ENCODE measurements around the gene ZCCHC14.
"Not testable (repeated sequence)": the region's sequence is repeated elsewhere in the genome, so short reads cannot be mapped to it uniquely, and the experiment has no call there.

ZCCHC14 gene

DNA sequence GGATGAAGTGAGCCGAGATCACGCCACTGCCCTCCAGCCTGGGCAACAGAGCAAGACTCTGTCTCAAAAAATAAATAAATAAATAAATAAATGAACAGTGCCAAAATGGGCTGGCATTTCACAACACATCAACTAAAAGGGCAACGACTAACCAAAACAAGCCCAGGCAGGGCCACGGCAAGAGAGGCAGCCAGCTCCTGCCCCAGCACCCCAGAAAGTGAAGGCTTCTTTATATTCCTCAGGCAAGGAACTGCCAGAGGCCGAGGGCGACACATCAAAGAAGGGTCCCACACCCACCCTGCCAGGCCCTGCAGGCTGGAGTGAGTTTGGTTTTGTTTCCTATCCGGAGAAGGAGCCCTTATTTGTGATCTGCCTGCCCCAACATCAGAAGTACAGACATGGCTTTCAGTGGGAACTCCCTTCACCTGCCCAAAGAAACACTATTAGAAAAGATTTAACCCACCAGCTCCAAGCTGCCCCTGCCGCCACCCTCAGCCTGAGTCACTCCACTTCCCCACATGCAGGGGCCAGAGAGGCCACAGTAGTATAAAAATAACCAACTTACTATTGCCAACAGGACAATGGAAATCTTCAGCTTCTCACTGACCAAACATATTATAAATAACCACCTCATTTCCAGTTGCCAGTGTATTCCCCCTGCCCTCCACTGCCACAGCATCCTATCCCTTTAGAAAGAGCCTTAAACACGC lies 117.2 kb downstream of the ZCCHC14 start:
- no peak for DNase-seq

- no peak for DNase-seq
Measured at GRCh38 chr16:87374313-87374712, 118.5 kb downstream of the ZCCHC14 start.

GRCh38 chr16:87372305-87372704 lies 120.5 kb downstream of the ZCCHC14 start:
- DNase-seq = no peak

GRCh38 chr16:87371261-87371866 lies 121.5 kb downstream of the ZCCHC14 start:
- no peak for DNase-seq

GRCh38 chr16:87369796-87370719 lies 122.8 kb downstream of the ZCCHC14 start:
- DNase-seq = no peak

DNA sequence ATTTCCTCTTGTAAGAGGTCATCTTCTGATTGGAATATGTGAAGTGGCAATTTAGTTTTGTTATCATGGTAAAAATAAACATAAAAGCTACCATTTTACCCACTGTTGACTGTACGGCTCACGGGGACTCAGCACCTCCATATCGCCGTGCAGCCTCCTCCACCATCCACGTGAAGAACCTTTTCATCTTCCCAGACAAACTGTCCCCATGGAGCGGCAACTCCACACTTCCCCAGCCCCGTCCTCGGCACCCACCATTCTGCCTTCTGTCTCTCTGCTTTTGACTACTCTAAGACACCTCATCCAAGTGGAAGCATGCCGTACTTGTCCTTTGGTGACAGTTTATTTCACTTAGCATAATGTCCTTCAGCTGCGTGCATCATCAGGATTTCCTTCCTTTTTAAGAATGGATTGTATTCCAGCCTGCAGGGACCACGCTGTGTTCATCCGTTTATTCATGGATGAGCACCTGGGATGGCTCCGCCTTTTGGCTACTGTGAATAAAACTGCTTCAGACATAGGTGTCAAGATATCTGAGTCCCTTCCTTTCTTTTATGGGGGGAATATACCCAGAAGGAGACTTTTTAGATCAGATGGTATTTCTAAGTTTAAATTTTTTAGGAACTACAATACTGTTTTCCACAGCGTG lies 123.6 kb downstream of the ZCCHC14 start:
- no peak for DNase-seq

GRCh38 chr16:87368029-87368770 lies 124.6 kb downstream of the ZCCHC14 start:
- DNase-seq = no peak

- no peak for DNase-seq
Measured at GRCh38 chr16:87367529-87367928, 125.3 kb downstream of the ZCCHC14 start.

- no peak for DNase-seq
Measured at GRCh38 chr16:87366930-87367329, 125.9 kb downstream of the ZCCHC14 start.

DNA sequence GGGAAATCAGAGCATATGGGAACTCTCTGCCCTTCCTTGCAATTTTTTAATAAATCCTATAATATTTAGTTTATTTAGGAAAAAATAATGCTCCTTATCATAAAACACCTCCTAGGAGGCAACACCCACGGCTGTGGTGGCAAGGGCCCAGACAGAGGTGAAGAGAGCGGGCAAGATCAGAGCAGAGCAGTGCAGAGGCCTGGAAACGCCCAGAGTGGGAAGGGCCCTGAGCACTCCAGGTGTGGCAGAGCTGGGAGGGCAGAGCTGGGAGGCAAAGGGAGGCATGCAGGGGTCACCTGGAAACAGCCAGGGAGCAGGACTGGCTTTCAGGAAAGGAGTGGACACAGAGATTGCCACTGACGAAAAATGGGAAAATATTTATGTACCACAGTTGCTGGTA lies 126.5 kb downstream of the ZCCHC14 start:
- no peak for DNase-seq

DNA sequence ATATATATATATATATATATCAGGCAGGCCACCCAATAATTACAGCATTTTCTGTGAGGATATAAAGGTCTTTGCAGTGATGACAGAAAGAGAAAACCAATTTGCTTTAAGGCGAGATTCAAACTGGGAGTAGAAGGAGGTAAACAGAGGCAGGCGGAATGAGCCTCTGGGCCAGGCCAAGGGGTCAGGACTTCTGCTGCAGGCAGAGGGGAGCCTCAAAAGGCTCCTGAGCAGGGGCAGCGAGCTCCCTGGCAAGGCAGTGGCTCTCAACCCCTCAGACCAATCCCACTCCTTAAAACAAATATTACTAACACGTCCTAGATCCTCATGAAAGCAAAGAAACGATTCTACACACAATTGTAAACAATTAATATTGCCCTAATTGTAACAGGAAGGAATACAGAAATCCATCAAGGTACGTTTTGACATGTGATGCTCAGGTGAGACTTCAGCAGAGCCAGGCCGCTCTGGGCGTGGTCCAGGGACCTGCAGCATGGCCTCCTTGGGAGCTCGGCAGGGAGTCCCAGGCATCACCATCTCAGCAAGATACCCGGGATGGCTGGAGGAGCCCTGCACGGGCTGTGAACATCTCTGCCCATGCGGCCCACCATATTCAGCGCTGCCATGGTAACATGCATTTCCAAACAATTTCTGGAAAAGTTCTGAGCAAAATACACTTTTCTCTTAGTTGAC lies 127.7 kb downstream of the ZCCHC14 start:
- no peak for DNase-seq

GRCh38 chr16:87363771-87364455 lies 128.9 kb downstream of the ZCCHC14 start:
- no peak for DNase-seq

- DNase-seq = not testable (repeated sequence)
Measured at GRCh38 chr16:87362828-87363559, 129.8 kb downstream of the ZCCHC14 start.

- no peak for DNase-seq
Measured at GRCh38 chr16:87361916-87362619, 130.8 kb downstream of the ZCCHC14 start.

GRCh38 chr16:87360862-87361610 lies 131.8 kb downstream of the ZCCHC14 start:
- no peak for DNase-seq

- DNase-seq = no peak
Measured at GRCh38 chr16:87359121-87359520, 133.7 kb downstream of the ZCCHC14 start.

DNA sequence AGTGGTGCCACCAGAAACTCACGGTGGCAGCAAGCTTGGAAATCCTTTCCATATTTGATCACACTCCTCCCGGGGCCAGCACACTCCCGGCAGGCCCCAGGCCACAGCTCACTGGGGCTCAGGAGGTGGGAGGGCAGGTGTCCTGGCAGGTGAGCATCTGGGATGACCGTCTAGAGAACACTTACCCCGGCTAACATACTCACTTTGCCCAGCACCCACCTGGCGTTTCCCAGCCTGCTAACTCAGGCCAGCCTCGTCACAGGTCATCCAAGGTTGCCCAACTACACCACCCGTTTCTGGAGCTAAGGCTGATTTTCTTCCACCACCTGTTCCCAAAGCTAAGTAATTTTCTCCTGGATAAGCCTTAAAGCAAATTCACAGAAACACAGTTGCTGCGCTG lies 134.1 kb downstream of the ZCCHC14 start:
- no peak for DNase-seq

DNA sequence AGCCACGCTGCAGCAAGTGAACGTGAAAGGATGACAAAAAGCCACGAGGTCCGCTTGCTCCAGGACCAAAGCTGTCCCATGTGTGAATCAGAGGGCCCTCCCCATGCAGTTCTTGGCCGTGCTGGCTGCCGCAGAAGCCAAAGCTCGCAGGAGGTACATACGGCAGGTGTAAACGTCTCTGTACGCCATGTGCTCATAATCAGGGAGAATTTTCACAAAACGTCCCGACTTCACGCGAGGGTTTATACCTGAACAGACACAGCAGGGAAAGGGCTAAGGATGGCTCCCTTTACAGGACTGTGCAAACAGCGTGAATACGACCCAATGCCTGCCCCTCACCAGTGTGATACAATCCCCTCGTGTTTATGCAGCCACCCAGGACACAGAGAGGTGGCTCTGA lies 134.6 kb downstream of the ZCCHC14 start:
- no peak for DNase-seq

GRCh38 chr16:87356491-87356853 lies 136.4 kb downstream of the ZCCHC14 start:
- DNase-seq = no peak

Measured in NCI-H2227 treated with DMSO at 0.1 percent for 48 hours (cell line).